AG10803 (cell line): ENCODE measurements around the gene TRIM13.
"Not testable (repeated sequence)": the region's sequence is repeated elsewhere in the genome, so short reads cannot be mapped to it uniquely, and the experiment has no call there.

Experiments used
- DNase-seq: peaks from one replicate; pipeline ENCODE4 v3.0.0; 2010; ENCODE audit warnings: low read depth
- H3K4me3 ChIP-seq: 2 replicates; pipeline ENCODE4 v1.5.1; 2011; ENCODE audit warnings: mild to moderate bottlenecking, low read length, control low read depth
- CTCF ChIP-seq: conservative IDR thresholded peaks from 2 replicates; pipeline ENCODE4 v1.5.1; 2011; ENCODE audit warnings: mild to moderate bottlenecking, low read length, control low read depth, inconsistent platforms

The TRIM13 gene

GRCh38 chr13:50033725-50034124, 36.9 kb downstream of the TRIM13 start:
- DNase-seq = peak; percentile 81
- H3K4me3 ChIP-seq = no peak overlapping the region
- no peak for TF ChIP-seq CTCF

GRCh38 chr13:50037788-50038187, 40.9 kb downstream of the TRIM13 start:
- no peak for DNase-seq
- no peak overlapping the region for H3K4me3 ChIP-seq
- TF ChIP-seq CTCF = no peak

GRCh38 chr13:50038266-50038665, 41.4 kb downstream of the TRIM13 start:
- no peak overlapping the region for H3K4me3 ChIP-seq
- DNase-seq = no peak
- no peak for TF ChIP-seq CTCF

GRCh38 chr13:50052478-50052877, 55.6 kb downstream of the TRIM13 start:
- no peak for DNase-seq
- no peak overlapping the region for H3K4me3 ChIP-seq
- no peak for TF ChIP-seq CTCF

GRCh38 chr13:50053844-50054243, 57.0 kb downstream of the TRIM13 start:
- no peak for TF ChIP-seq CTCF
- H3K4me3 ChIP-seq = no peak overlapping the region
- no peak for DNase-seq

- no peak for DNase-seq
- TF ChIP-seq CTCF = no peak
- no peak overlapping the region for H3K4me3 ChIP-seq
Measured at GRCh38 chr13:50055454-50055853, 58.6 kb downstream of the TRIM13 start.

- no peak overlapping the region for H3K4me3 ChIP-seq
- no peak for DNase-seq
- TF ChIP-seq CTCF = no peak
Measured at GRCh38 chr13:50060718-50061117, 63.9 kb downstream of the TRIM13 start.

GRCh38 chr13:50062336-50062735, 65.5 kb downstream of the TRIM13 start:
- DNase-seq, H3K4me3 ChIP-seq: not testable (repeated sequence)
